NCI-H2227 (cell line): ENCODE results near the gene CXADR.

Experiments used
- DNase-seq: peaks from one replicate; lab custom pipeline; 2025; ENCODE audit not compliant: unreplicated experiment; lab: John Stamatoyannopoulos, UW

Gene CXADR

DNA sequence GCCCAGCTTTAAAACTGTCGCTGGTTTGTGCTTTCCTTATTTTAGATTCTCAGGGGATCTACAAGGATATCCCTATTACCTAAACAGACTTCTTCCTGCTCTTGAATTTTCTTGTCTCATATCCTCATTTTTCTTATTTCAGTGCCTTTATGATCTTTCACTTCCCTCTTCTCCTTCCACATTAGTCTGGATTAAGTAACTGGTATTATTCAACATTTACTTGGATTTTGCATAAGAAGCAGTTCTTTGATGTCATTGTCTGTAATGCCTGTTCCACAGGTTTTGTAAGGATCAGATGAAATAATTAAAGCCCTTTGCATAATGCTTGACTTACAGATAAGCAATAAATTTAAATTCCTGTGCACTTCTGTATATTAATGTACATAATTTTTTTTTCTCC lies 26.5 kb downstream of the CXADR start:
- no peak for DNase-seq

DNA sequence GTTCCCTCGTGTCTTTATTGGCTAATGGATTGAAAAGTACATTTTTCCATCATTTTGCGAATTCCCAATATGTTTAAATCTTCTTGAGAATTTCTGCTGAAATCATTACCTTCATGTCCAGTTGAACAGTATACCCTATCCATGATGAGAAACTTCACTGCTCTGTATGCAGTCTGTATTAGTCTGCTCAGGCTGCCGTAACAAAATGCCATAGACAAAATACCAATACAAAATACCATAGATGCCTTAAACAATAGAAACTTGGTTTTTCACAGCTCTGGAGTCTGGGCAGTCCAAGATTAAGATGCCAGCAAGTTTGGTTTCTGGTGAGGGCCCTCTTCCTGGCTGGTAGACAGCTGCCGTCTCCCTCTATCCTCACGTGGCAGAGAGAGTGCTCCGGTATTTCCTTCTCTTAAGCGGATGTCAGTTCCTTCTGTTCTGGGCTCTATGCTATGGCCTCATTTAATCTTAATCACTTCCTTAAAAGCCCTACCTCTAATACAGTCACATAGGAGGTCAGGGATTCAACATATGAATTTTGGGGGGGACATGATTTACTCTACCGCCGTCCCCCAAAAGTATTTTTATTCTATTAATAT lies 27.0 kb downstream of the CXADR start:
- DNase-seq, result no peak

DNA sequence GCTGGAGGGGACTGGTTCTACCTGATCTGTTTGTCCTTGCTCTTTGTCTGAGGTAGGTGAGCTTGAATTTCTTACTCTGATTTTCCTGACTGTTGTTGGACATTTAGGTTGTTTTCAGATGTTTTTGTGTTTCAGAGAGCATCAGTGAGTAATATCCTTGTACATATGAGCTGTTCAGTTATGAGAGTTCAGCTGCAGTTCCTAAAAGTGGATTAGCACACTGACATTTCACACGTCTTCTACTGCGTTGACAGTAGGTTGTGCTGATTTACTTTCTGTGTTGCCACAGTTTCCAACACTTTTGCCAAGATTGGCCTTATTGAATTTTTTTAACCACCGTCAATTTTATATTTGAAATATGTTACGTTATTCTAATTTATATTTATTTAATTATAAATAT lies 27.7 kb downstream of the CXADR start:
- no peak for DNase-seq

DNA sequence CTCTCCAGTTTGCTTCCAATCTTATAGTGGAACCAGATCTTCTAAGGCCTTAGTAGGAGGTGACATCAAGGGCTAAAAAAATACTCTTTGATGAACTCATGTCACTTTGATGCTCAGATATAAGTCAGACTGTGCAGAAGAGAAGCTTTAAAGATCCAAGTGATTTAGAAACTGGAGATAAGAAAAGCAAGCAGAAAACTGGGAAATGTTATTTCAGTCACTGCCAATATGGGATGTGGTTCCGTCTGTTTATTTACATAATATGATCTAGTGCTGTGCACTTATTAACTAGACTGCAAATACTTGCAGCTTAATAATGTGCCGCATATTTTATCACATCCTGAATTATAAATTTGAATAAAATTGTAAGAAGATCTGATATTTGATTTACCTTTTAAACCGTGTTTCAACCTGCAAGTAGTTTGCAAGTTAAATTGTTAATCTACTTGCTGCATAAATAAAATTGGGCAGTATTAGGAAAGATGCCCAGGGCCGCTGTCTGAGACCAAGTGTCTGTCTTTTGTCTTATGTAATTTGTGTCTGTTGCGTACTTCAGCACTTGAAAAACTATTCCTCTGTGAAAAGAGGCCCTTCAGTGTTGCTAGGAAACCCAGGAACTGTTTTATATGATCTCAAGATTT lies 29.6 kb downstream of the CXADR start:
- DNase-seq, result peak; percentile 21

DNA sequence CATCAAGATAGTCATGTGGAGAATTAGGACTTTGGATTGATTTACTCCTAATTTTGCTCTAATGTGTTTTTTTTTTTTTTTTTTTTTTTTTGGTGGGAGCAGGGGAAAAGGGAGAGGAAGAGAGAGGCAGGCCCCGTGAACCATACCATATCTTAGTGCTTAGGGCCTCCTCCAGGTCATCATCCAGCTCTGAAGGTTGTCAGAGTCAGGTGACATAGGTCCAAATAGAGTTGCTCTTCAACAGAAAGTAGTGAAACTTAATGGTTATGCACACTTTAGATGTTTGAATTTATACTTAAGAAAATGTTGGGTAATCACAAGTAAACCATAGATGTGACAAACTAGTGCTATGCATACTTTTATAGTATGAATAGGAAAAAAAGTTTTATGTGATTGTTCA lies 32.2 kb downstream of the CXADR start:
- DNase-seq, result no peak

DNA sequence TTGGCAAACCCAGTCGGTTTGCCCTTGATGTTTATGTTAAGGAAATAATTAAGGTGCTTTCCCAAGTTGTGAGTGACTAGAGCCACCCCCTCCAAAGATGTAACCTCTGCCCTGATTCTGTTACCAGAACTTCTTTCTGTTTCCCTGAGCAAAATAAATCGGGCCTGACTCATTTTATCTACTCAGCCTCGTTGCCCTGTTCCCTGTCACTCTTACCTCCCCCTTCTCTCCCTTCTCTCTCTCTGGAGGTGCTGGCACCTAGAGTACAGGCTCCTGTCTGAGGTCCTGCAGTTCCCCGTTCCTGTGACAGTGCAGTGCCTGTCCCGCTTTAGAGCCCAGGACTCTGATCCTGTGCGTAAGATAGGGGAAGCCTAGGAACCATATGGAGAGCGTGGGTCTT lies 35.4 kb downstream of the CXADR start:
- DNase-seq, result no peak

DNA sequence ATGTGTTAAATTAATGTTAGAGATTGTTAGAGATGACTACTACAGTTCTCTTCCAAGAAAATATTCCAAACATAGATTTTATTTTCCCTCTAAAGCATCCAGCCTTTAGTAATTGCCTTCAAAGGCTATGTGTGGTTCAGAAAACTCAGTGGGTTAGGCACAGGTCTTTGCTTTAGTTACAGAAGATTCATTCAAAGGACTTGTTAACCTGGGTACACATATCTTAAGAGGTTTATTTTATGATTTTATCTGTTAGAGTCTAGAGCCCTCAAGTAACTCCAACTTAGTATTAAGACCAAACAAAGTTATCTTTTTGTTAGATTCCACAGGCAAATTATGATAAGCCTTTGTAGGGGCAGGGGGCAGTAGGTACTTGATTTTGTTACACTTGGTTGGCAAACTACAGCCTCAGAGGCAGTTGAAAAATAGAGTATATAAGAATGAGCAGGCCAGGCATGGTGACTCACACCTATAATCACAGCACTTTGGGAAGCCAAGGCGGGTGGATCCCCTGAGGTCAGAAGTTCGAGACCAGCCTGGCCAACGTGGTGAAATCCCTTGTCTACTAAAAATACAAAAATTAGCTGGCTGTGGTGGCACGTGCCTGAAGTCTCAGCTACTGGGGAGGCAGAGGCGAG lies 37.9 kb downstream of the CXADR start:
- DNase-seq, result no peak

DNA sequence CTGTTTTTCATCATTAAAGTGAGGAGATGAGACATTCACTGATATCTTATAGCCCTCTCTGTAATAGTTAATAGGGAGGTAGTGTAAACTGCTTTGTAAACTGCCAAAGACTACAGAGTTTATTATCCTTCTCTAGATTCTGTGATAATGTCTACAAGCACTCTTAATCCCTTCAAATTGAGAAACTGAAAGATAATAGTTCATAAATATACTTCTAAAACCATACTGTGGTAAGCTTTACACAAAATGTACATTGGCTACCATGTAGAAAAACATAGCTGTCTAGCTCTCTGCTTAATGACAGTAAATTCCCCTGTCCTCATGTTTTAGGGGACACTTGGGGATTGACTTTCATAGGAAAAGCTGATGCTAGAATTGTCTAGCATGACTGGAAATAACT lies 39.6 kb downstream of the CXADR start:
- no peak for DNase-seq

DNA sequence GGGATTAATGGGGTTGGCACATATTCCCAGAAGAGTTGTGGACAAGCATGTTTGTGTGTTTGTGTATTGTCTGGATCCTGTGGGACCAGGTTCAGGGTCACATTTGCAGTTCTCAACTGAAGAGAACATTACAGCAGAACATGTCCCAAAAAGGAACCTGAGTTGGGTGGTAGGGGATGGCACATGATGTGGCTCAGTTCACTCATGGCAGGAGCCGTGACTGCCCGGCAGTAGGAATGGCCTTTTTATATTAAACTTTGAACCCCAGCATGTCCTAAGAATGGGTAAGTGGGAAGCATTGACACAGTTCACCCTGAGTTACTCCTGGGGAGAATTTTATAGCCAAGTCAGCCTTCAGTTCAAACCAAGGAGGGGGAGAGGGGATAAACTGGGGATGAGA lies 41.3 kb downstream of the CXADR start:
- DNase-seq, result no peak

DNA sequence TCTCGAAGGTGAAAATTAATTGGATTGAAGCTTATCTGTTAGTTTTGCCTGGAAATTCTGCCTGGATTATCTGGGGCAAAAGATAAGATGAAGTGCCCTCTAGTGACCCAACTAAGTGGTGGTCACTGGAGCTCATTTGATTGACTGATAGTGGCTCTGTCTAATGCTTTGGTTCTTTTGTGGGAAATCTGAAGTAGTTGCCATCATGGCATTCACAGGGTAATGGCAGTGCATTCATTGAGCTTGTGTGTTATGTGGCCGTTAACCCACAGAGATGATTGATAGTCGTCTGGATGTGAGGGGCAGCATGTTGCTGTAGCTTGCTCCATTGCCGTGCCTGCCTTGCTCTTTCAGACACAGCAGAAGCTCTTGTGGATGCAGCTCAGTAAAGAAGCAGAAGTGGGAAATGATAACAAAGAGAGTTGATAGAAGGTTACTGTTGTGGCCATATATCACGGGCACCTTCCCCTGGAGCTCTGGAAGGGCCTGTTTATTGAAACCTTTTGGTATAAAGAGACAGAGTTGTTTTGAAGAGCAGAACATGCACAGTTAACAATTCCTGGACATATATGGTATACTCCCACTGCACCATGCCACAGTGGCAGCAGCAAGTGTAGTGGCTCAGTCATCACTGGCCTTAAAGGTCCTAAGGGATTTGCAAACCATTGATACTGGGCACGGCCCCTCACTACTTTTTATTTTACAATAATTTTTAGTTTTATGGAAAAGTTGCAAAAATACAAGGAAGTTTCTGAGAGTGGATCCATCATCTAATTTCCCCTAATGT lies 42.0 kb downstream of the CXADR start:
- peak; percentile 64 for DNase-seq

DNA sequence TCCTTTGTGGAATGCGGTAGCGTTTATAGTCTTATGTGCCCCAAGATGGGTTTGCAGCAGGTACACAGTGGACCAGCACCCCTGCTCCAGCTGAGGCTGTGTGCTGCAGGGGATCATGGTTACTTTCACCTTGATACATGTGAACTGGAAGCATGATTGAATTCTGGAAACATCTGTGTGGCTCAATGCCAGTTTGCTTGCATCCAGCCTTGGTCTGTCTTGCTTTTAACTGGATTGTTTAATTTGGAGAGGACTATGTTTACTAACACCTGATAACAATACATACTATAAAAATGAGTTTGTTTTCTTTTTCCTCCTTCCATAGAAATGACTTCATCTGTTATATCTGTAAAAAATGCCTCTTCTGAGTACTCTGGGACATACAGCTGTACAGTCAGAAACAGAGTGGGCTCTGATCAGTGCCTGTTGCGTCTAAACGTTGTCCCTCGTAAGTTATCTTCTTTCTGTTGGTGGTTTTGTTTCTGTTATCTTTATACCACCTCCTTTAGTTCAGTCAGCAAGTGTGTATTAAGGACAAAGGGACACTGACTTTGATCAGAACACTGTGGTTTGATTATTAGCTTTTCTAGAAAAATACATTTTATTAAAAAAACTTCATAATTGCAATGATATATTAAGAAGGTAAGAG lies 47.7 kb downstream of the CXADR start:
- DNase-seq, result no peak

DNA sequence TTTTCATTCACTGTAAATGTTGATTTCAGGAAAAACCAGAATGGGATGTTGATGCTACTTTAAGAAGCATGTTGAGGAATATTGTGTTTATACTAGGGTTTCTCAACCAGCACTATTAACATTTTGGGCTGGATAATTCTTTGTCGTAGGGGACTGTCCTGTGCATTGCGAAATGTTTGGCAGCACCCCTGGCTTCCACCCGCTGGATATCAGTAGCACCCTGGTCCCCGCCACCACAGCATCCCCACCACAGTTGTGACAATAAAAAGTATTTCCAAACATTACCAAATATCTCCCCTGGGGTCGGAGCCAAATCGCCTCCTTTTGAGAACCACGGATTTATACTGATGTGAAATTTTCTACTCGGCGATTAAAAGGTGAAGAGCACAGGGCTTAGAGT lies 57.9 kb downstream of the CXADR start:
- DNase-seq, result no peak

DNA sequence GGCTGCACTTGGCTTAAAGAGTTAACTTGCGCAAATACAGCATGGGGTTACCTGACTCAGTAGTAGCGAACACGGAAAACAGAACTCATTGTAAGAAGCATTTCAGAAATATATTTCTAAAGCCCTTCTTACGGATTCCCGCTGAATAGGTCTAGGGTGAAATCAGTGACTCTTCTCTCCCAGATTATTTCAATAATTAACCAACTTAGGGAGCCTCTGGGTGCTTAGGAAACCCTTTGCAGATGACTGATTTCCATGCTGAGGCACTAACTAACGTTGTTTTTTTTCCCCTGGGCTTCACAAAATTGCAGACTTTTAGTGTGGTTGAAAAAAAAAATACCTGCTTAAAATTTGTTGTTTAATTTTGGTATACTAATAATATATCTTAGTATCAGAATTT lies 59.6 kb downstream of the CXADR start:
- no peak for DNase-seq

DNA sequence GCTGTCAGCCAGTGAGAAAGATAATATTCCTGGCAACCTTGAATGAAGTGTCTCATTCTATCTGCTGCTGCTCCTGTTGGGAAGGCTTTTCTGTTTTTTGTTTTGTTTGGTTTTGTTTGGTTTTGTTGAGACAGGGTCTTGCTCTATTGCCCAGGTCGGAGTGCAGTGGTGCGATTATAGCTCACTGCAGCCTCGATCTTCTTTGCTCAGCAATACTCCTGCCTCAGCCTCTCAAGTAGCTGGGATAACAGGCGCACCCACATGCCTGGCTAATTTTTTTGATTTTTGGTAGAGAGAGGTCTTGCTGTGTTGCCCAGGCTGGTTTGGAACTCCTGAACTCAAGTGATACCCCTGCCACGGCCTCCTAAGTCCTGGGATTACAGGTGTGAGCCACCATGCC lies 62.2 kb downstream of the CXADR start:
- DNase-seq, result no peak

DNA sequence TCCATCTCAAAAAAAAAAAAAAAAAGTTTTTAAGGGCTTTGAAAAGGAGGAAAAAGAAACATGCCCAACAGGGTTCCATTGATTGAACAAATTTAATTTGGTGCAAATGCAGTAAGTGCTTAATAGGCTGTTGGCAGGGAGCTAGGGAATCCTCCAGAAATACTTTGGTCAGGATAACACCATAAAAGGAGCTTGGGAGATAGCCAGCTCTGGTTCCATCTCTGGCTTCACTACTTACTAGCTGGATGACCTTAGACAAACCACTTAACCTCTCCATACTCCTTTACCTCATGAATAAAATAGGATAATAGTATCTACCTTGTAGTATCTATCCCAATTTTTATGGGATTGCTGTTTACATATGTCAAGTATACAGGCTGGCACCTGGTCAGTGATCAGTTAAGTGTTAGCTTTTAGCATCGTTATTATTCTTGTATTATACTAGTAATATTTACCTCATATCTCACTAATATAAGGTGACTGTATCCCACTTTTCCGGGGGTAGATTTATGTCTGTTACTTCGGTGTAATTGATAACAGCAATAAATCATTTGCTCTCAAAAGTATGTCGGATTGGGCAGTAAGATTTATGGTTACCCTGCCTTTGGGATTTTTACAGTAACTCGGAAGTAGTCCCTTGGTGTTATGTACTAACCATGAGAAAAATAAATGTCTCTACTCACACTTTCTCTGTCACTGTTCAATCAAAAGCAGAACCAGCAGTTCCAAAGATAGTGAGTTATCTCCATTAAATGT lies 63.4 kb downstream of the CXADR start:
- DNase-seq, result no peak

DNA sequence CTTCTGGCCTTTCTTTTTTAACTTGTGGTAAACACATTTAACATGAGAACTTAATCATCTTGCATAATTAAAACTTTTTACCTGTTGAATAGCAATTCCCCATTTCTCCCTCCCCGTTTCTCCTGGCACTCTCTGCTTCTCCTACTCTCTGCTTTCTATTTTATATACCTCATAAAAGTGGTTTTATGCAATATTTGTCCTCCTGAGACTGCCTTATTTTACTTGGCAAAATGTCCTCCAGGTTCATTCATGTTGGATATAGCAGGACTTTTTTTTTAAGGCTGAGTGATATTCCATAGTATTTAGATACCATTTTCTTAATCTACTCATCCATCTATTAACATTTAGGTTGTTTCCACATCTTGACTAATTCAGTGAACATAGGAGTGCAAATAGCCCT lies 64.9 kb downstream of the CXADR start:
- DNase-seq, result no peak

DNA sequence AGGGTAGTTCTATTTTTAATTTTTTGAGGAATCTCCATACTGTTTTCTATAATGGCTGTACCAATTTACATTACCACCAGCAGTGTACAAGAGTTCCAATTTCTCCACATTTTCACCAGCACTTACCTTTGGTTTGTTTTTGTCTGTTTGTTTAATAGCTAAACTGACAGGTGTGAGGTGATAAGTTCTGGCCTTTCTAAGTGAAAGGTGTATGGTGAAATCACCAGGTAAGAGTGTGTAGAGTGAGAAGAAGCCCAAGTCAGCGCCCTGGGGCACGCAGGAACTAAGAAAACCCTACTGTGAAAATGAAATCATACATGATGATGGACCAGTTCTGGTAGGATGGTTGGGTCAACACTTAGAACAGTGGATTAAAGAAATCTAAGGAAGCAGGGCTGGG lies 65.3 kb downstream of the CXADR start:
- no peak for DNase-seq

DNA sequence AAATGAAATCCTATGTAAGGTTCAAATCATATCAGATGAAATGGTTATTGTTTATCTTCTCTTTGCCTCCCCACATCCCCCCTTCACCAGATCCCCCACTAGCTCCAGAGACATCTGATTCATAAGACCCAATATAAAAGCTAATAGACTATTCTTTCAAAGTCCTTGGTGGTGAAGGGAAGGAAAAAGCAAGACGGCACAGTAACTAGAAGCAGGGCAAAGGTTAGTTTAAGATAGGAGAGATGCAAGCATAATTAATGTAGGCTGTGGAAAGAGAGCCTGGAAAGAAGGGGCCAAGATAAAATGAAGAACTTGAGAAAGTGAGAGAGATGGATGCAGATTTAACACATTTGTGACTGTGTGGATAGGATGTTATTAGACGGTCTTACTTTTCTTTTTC lies 66.0 kb downstream of the CXADR start:
- DNase-seq, result no peak

DNA sequence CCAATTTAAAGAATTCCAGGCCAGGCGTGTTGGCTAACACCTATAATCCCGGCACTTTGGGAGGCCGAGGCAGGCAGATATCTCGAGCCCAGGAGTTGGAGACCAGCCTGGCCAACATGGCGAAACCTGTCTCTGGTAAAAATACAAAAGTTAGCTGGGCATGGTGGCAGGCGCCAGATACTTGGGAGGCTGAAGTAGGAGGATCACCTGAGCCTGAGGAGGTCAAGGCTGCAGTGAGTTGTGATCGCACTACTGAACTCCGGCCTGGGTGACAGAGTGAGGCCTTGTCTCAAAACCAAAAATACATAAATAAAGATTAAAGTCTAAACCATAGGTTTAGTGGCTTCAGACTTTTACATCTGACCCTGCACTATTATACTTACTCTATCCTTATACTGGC lies 67.5 kb downstream of the CXADR start:
- no peak for DNase-seq

DNA sequence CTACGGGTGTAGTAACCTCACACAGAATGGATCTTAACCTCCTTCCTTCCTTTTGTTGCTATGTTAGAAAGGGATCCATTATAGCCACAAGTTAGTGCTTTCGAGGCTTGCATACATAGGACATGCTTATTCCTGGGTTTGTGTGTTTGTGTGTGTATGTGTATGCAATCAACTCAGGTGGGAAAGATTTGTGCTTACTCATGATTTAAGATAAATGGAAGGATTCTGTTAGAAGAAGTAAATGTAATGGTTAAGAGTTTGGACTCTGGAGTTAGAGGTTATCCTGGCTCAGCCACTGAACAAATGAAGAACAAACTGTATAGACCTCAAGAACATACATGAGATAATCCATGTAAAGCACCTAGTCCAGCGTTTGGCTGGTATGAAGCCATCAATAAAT lies 71.1 kb downstream of the CXADR start:
- DNase-seq, result no peak
